ENCODE data around the gene CARMIL3. TPM values are rescaled to one million over a fixed set of nuclear protein-coding genes. Genes with fewer than 3 reads are reported as not detected.

The CARMIL3 gene
- total RNA-seq, 1 experiment from 2014 or later = not detected

DNA sequence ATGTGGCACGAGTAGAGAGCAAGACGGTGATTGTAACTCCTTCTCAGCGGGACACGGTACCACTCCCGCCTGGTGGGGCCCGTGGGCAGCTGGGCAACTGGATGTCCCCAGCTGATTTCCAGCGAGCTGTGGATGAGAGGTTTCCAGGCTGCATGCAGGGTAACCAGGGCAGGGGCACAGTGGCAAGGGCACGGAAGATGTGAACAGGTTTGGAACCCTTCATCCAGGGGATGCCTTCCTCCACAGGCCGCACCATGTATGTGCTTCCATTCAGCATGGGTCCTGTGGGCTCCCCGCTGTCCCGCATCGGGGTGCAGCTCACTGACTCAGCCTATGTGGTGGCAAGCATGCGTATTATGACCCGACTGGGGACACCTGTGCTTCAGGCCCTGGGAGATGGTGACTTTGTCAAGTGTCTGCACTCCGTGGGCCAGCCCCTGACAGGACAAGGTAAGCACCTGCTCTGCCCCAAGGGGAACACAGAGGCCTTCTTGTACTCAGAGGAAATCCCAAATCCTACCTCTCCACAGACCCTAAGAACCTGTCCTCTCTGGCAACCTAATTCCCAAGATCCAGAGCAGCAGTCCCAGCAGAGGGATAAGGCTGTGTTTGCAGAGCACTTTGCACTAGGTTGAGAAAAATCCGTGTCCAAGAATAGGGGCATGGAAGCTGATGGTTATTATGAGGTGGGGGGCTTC is 46.6 kb downstream of the CARMIL3 start:
- Histone ChIP-seq H3K9me3 (ENCODE audit: low read length) (no peaks in the 10 kb centered on the region), H3K9ac (ENCODE audit: low read length) (no peak overlapping the region), H3F3A (ENCODE audit: low read length, unreplicated experiment) (no peaks in the 10 kb centered on the region), H3K9me2 (replicated peaks; ENCODE audit: low read length) (no peaks in the 10 kb centered on the region), H3K4me3 (ENCODE audit: low read length) (no peak overlapping the region), H2AFZ (ENCODE audit: low read length) (no peak overlapping the region), H3K27ac (ENCODE audit: low read length) (no peak overlapping the region), H3K79me2 (ENCODE audit: low read length) (peaks cover 8% of the 10 kb centered on the region; the same call in 1 of the 2 replicates), H3K4me2 (ENCODE audit: low read length) (no peak overlapping the region), H3K4me1 (ENCODE audit: insufficient read depth, low read length) (peaks cover 9% of the 10 kb centered on the region), H4K20me1 (ENCODE audit: low read length) (no peaks in the 10 kb centered on the region), H3K27me3 (ENCODE audit: low read length) (no peaks in the 10 kb centered on the region), H3K36me3 (ENCODE audit: low read depth, low read length) (no peaks in the 10 kb centered on the region)
- DNase-seq (no peak), ATAC-seq (no peak)
- intact Hi-C loops (cut with micrococcal nuclease) = no loop called here
- CTCF ChIA-PET = no interaction called here
- POLR2A ChIA-PET (ENCODE audit: unreplicated experiment) = no interaction called here
- BruUV-seq (replicated peaks) = no TSS peak
- no peak for TF ChIP-seq EZH2phosphoT487 (IDR thresholded peaks at IDR 0.05; ENCODE audit: borderline replicate concordance, low read length)
- TF ChIP-seq EZH2 (IDR thresholded peaks at IDR 0.05; ENCODE audit: low read length, unreplicated experiment) = no peak
- TF ChIP-seq, protein P1, sequence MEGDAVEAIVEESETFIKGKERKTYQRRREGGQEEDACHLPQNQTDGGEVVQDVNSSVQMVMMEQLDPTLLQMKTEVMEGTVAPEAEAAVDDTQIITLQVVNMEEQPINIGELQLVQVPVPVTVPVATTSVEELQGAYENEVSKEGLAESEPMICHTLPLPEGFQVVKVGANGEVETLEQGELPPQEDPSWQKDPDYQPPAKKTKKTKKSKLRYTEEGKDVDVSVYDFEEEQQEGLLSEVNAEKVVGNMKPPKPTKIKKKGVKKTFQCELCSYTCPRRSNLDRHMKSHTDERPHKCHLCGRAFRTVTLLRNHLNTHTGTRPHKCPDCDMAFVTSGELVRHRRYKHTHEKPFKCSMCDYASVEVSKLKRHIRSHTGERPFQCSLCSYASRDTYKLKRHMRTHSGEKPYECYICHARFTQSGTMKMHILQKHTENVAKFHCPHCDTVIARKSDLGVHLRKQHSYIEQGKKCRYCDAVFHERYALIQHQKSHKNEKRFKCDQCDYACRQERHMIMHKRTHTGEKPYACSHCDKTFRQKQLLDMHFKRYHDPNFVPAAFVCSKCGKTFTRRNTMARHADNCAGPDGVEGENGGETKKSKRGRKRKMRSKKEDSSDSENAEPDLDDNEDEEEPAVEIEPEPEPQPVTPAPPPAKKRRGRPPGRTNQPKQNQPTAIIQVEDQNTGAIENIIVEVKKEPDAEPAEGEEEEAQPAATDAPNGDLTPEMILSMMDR (conservative IDR thresholded peaks at IDR 0.05; ENCODE audit: low read depth, low read length) = no peak

DNA sequence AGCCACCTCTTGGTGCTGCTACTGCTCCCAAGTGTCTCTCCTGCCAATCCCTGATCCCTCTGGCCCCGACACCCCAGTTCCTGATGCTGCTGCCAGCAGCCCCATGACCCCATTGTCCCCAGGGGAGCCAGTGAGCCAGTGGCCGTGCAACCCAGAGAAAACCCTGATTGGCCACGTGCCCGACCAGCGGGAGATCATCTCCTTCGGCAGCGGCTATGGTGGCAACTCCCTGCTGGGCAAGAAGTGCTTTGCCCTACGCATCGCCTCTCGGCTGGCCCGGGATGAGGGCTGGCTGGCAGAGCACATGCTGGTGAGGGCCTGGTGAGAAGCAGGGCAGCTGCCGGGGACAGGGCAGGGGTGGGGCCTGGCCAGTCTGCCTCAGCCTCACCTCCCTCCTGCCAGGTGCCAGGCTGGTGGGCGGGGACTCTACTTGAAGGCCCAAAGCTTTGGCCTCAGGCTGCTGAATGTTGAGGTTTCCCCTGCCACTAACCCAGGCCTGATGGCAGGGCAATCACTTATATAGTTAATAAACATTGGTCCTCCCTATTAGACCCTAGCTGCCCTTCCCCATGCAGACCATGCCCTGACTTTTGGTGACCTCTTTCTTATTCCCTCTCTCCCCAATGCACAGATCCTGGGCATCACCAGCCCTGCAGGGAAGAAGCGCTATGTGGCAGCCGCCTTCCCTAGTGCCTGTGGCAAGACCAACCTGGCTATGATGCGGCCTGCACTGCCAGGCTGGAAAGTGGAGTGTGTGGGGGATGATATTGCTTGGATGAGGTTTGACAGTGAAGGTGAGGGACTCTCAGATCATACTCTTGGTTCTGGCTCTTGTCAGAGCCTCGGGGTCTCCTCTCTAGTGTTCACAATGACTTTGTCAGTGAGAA is 47.4 kb downstream of the CARMIL3 start:
- H3K79me2 ChIP-seq (ENCODE audit: low read length) = peaks cover 8% of the 10 kb centered on the region; the same call in 1 of the 2 replicates
- BruUV-seq (replicated peaks) = no TSS peak
- POLR2A ChIA-PET (ENCODE audit: unreplicated experiment) = no interaction called here
- no peak overlapping the region for H3K9ac ChIP-seq (ENCODE audit: low read length)
- H3F3A ChIP-seq (ENCODE audit: low read length, unreplicated experiment) = no peaks in the 10 kb centered on the region
- intact Hi-C loops (cut with micrococcal nuclease) = no loop called here
- TF ChIP-seq EZH2phosphoT487 (IDR thresholded peaks at IDR 0.05; ENCODE audit: borderline replicate concordance, low read length) (no peak), EZH2 (IDR thresholded peaks at IDR 0.05; ENCODE audit: low read length, unreplicated experiment) (no peak)
- TF ChIP-seq, protein P1 (conservative IDR thresholded peaks at IDR 0.05; ENCODE audit: low read depth, low read length) = no peak
- peaks cover 9% of the 10 kb centered on the region for H3K4me1 ChIP-seq (ENCODE audit: insufficient read depth, low read length)
- H3K9me2 ChIP-seq (replicated peaks; ENCODE audit: low read length) = no peaks in the 10 kb centered on the region
- H2AFZ ChIP-seq (ENCODE audit: low read length) = no peak overlapping the region
- no peaks in the 10 kb centered on the region for H3K27me3 ChIP-seq (ENCODE audit: low read length)
- H3K9me3 ChIP-seq (ENCODE audit: low read length) = no peaks in the 10 kb centered on the region
- CTCF ChIA-PET = no interaction called here
- H3K4me3 ChIP-seq (ENCODE audit: low read length) = no peak overlapping the region
- ATAC-seq = no peak
- no peak overlapping the region for H3K27ac ChIP-seq (ENCODE audit: low read length)
- no peak overlapping the region for H3K4me2 ChIP-seq (ENCODE audit: low read length)
- H4K20me1 ChIP-seq (ENCODE audit: low read length) = no peaks in the 10 kb centered on the region
- no peaks in the 10 kb centered on the region for H3K36me3 ChIP-seq (ENCODE audit: low read depth, low read length)
- no peak for DNase-seq
